ENCODE data around the gene HS3ST4. TPM values are rescaled to one million over a fixed set of nuclear protein-coding genes. Genes with fewer than 3 reads are reported as not detected.

HS3ST4 gene
- total and polyA plus RNA-seq, 2 donors (not counting 3 experiments of a cell fraction or from before 2014, with no cell fraction given), result not detected

- H3K4me2 ChIP-seq (ENCODE audit: insufficient read depth, low read length), result no peak overlapping the region
- FAIRE-seq (no peak), DNase-seq (ENCODE audit: low read depth, low spot score) (no peak)
- H3K9me3 ChIP-seq (replicated peaks; ENCODE audit: control insufficient read depth, insufficient read depth, low read length), result peaks cover 7% of the 10 kb centered on the region
- POLR2A ChIA-PET, result no interaction called here
- no peak overlapping the region for H3K4me3 ChIP-seq (replicated peaks in 1 of 3; ENCODE audit: insufficient read depth in 1 of 3, low read depth in 1 of 3, low read length in 3 of 3)
- no TSS peak for BruUV-seq (replicated peaks)
- no peaks in the 10 kb centered on the region for H3K4me1 ChIP-seq (ENCODE audit: control insufficient read depth, extremely low read depth, insufficient read depth, low read length)
- H3K9me1 ChIP-seq (replicated peaks; ENCODE audit: control insufficient read depth, extremely low read depth, insufficient read depth, low read length), result no peaks in the 10 kb centered on the region
- H4K20me1 ChIP-seq (replicated peaks; ENCODE audit: control insufficient read depth, extremely low read depth, insufficient read depth, low read length), result no peaks in the 10 kb centered on the region
- no peak overlapping the region for H2AFZ ChIP-seq (ENCODE audit: low read depth, low read length)
- TF ChIP-seq JUN (IDR thresholded peaks at IDR 0.05; ENCODE audit: borderline replicate concordance, insufficient read depth, insufficient read length, low read depth) (no peak), POLR2AphosphoS5 (IDR thresholded peaks at IDR 0.05; ENCODE audit: insufficient read depth, low read depth, low read length) (no peak), GATA2 (IDR thresholded peaks at IDR 0.05; ENCODE audit: insufficient read depth, insufficient read length, low read depth, low read length) (no peak), FOS (IDR thresholded peaks at IDR 0.05; ENCODE audit: borderline replicate concordance, insufficient read depth, low read length) (no peak), POLR2A (IDR thresholded peaks at IDR 0.05; ENCODE audit: low read depth, low read length) (no peak), MYC (IDR thresholded peaks at IDR 0.05; ENCODE audit: low read depth, low read length) (no peak), EZH2 (IDR thresholded peaks at IDR 0.05; ENCODE audit: borderline replicate concordance, low read depth, low read length, severe bottlenecking) (no peak)
- TF ChIP-seq, protein P1, sequence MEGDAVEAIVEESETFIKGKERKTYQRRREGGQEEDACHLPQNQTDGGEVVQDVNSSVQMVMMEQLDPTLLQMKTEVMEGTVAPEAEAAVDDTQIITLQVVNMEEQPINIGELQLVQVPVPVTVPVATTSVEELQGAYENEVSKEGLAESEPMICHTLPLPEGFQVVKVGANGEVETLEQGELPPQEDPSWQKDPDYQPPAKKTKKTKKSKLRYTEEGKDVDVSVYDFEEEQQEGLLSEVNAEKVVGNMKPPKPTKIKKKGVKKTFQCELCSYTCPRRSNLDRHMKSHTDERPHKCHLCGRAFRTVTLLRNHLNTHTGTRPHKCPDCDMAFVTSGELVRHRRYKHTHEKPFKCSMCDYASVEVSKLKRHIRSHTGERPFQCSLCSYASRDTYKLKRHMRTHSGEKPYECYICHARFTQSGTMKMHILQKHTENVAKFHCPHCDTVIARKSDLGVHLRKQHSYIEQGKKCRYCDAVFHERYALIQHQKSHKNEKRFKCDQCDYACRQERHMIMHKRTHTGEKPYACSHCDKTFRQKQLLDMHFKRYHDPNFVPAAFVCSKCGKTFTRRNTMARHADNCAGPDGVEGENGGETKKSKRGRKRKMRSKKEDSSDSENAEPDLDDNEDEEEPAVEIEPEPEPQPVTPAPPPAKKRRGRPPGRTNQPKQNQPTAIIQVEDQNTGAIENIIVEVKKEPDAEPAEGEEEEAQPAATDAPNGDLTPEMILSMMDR (IDR thresholded peaks at IDR 0.05; ENCODE audit: extremely low read depth in 1 of 2, insufficient read depth in 1 of 2, low read depth in 1 of 2, low read length in 2 of 2), result no peak
- TF ChIP-seq, protein P2, sequence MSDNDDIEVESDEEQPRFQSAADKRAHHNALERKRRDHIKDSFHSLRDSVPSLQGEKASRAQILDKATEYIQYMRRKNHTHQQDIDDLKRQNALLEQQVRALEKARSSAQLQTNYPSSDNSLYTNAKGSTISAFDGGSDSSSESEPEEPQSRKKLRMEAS (IDR thresholded peaks at IDR 0.05; ENCODE audit: insufficient read depth, insufficient read length), result no peak
- dilution Hi-C loops (cut with MboI; ENCODE audit: extremely low pct_ligation_motif_present, low sequenced_read_pairs), result no loop called here
- intact Hi-C loops (cut with micrococcal nuclease), result no loop called here
- no peaks in the 10 kb centered on the region for H3K36me3 ChIP-seq (ENCODE audit: control insufficient read depth in 2 of 2, extremely low read depth in 1 of 2, insufficient read depth in 2 of 2, low read length in 2 of 2)
- CTCF ChIA-PET, result no interaction called here
- H3K27me3 ChIP-seq (ENCODE audit: control insufficient read depth in 2 of 2, insufficient read depth in 2 of 2, low read length in 2 of 2), result no peaks in the 10 kb centered on the region
- no peak overlapping the region for H3K27ac ChIP-seq (ENCODE audit: insufficient read depth, low read depth, low read length)
- no peaks in the 10 kb centered on the region for H3K79me2 ChIP-seq (ENCODE audit: control insufficient read depth, insufficient read depth, low read length)
- no peak overlapping the region for H3K9ac ChIP-seq (replicated peaks; ENCODE audit: extremely low read depth, insufficient read depth, low read length)
Observed at GRCh38 chr16:25783226-25783625, 91.5 kb downstream of the HS3ST4 start.

All from endothelial cell of umbilical vein (primary cell).